Osteoblast (primary cell): ENCODE data around the gene BDNF. TPM values are rescaled to one million over a fixed set of nuclear protein-coding genes. Genes with fewer than 3 reads are reported as not detected.

ENCODE experiments used
- DNase-seq: peaks from one replicate; pipeline ENCODE4 v3.0.0; 2011; ENCODE audit warnings: low spot score, mixed read lengths; ENCODE audit not compliant: insufficient read length; ENCODE audit errors: missing footprints
- H2AFZ ChIP-seq: 2 replicates; pipeline ENCODE4 v1.6.0; 2011; ENCODE audit warnings: mild to moderate bottlenecking, low read length
- H3K27ac ChIP-seq: 2 replicates; pipeline ENCODE4 v1.5.1; 2011; ENCODE audit warnings: mild to moderate bottlenecking, low read depth, low read length, moderate library complexity
- H3K27me3 ChIP-seq: 2 replicates; pipeline ENCODE4 v1.6.0; 2012; ENCODE audit warnings: mild to moderate bottlenecking, control low read depth, inconsistent platforms, low read length, moderate library complexity; ENCODE audit not compliant: insufficient read depth
- H3K36me3 ChIP-seq: 2 replicates; pipeline ENCODE4 v1.5.1; 2011; ENCODE audit warnings: mild to moderate bottlenecking, low read length, control low read depth, moderate library complexity; ENCODE audit not compliant: insufficient read depth
- H3K4me1 ChIP-seq: 2 replicates; pipeline ENCODE4 v1.5.1; 2011; ENCODE audit warnings: mild to moderate bottlenecking, low read length, control low read depth, moderate library complexity; ENCODE audit not compliant: insufficient read depth
- H3K4me2 ChIP-seq: 2 replicates; pipeline ENCODE4 v1.6.0; 2011; ENCODE audit warnings: mild to moderate bottlenecking, low read length; ENCODE audit not compliant: insufficient read depth
- H3K4me3 ChIP-seq: fragments of 200-600 bp; sonication (generic); 3 replicates; pipeline ENCODE4 v1.5.1; 2012; ENCODE audit warnings: mild to moderate bottlenecking, low read length, inconsistent platforms; ENCODE audit not compliant: insufficient read depth
- H3K79me2 ChIP-seq: 2 replicates; pipeline ENCODE4 v1.6.0; 2012; ENCODE audit warnings: mild to moderate bottlenecking, low read length, control low read depth, inconsistent platforms; ENCODE audit not compliant: insufficient read depth
- H3K9me3 ChIP-seq: 2 replicates; pipeline ENCODE4 v1.5.1; 2011; ENCODE audit warnings: low read depth, low read length, control low read depth
- H4K20me1 ChIP-seq: 2 replicates; pipeline ENCODE4 v1.6.0; 2012; ENCODE audit warnings: mild to moderate bottlenecking, low read length, control low read depth; ENCODE audit not compliant: insufficient read depth
- CTCF ChIP-seq: IDR thresholded peaks from 2 replicates; pipeline ENCODE4 v1.5.1; 2011; ENCODE audit warnings: mild to moderate bottlenecking, low read depth, low read length, moderate library complexity; ENCODE audit errors: extremely low read depth
- total RNA-seq: library from RNA; depleted of rRNA; stranded (reverse); fragments of >200 nt; gene quantifications from 2 replicates; pipeline ENCODE4 v1.2.3, GENCODE V29; 2012

BDNF gene
- total RNA-seq, 1 donor: 6.9 TPM

DNA sequence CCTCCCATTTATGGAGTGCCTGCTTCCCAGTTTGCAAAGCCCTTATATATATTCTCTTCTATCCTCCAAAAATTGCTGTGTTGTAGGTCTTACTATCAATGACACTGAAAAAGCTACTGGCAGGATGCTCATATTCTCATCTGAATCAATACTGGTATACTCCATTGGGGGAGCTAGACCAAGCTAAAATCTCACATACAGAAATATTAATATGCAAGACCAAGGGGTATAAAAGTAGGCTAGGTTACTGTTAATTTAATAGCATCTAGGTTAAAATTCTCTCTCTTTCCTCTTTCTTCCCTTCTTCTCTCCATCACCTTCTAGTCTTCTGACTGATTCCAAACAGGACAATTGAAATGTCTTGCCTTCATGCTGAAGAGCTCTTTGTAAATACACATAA lies 17.1 kb upstream of the BDNF start:
- no peaks in the 10 kb centered on the region for H3K36me3 ChIP-seq
- H3K9me3 ChIP-seq: no peaks in the 10 kb centered on the region
- peak; percentile 31 for TF ChIP-seq CTCF
- peak overlapping the region; percentile 77 for H3K4me3 ChIP-seq
- H3K4me2 ChIP-seq: peak overlapping the region; percentile 80
- H3K27ac ChIP-seq: no peak overlapping the region
- peaks cover 21% of the 10 kb centered on the region for H3K4me1 ChIP-seq
- H3K79me2 ChIP-seq: no peaks in the 10 kb centered on the region
- H4K20me1 ChIP-seq: no peaks in the 10 kb centered on the region
- DNase-seq: no peak
- peaks cover 20% of the 10 kb centered on the region for H3K27me3 ChIP-seq
- H2AFZ ChIP-seq: peak overlapping the region; percentile 73

DNA sequence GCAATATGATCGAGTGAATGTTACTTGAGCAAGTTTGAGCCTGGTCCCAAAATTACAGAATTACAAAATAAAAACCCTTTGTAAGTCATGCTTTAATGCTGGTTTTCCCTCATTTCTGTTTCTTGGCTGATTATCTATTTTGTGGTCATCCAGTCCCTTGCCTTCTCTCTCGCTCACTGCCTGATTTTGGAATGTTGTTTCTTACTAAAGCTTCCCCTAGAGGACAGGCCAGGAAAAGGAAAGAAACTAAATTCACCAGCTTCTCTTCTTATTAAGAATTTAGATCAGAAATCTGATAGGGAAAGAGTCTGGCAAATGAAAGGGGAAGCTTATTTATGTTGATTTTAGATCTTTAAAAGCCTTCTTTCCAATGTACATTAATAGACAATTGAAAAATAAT lies 16.6 kb upstream of the BDNF start:
- Histone ChIP-seq H3K79me2 (no peaks in the 10 kb centered on the region), H3K4me2 (no peak overlapping the region), H3K9me3 (no peaks in the 10 kb centered on the region), H3K27ac (no peak overlapping the region), H3K36me3 (no peaks in the 10 kb centered on the region), H3K4me1 (peaks cover 16% of the 10 kb centered on the region), H3K27me3 (peaks cover 17% of the 10 kb centered on the region), H3K4me3 (no peak overlapping the region), H4K20me1 (no peaks in the 10 kb centered on the region), H2AFZ (no peak overlapping the region)
- TF ChIP-seq CTCF: peak; percentile 31
- DNase-seq: peak; percentile 80

GRCh38 chr11:27716216-27716615 lies 16.0 kb upstream of the BDNF start:
- H3K36me3 ChIP-seq: no peaks in the 10 kb centered on the region
- H3K4me2 ChIP-seq: no peak overlapping the region
- no peak for DNase-seq
- H3K9me3 ChIP-seq: no peaks in the 10 kb centered on the region
- no peak for TF ChIP-seq CTCF
- H3K4me3 ChIP-seq: no peak overlapping the region
- no peaks in the 10 kb centered on the region for H3K79me2 ChIP-seq
- H2AFZ ChIP-seq: no peak overlapping the region
- no peak overlapping the region for H3K27ac ChIP-seq
- no peaks in the 10 kb centered on the region for H4K20me1 ChIP-seq
- peaks cover 11% of the 10 kb centered on the region for H3K27me3 ChIP-seq
- H3K4me1 ChIP-seq: peaks cover 10% of the 10 kb centered on the region

GRCh38 chr11:27711725-27712124 lies 11.5 kb upstream of the BDNF start:
- no peak for DNase-seq
- H3K4me1 ChIP-seq: no peaks in the 10 kb centered on the region
- no peak overlapping the region for H3K4me3 ChIP-seq
- H2AFZ ChIP-seq: no peak overlapping the region
- H3K4me2 ChIP-seq: no peak overlapping the region
- no peaks in the 10 kb centered on the region for H4K20me1 ChIP-seq
- no peaks in the 10 kb centered on the region for H3K79me2 ChIP-seq
- no peaks in the 10 kb centered on the region for H3K27me3 ChIP-seq
- no peaks in the 10 kb centered on the region for H3K36me3 ChIP-seq
- no peaks in the 10 kb centered on the region for H3K9me3 ChIP-seq
- no peak for TF ChIP-seq CTCF
- H3K27ac ChIP-seq: no peak overlapping the region
